GM21367 (cell line): ENCODE measurements around the gene CTLA4.

Experiments
- ATAC-seq: cut with Tn5 transposase; IDR thresholded peaks from one replicate; pipeline ENCODE4 v1.9.1; 2021; ENCODE audit not compliant: unreplicated experiment

CTLA4 gene

DNA sequence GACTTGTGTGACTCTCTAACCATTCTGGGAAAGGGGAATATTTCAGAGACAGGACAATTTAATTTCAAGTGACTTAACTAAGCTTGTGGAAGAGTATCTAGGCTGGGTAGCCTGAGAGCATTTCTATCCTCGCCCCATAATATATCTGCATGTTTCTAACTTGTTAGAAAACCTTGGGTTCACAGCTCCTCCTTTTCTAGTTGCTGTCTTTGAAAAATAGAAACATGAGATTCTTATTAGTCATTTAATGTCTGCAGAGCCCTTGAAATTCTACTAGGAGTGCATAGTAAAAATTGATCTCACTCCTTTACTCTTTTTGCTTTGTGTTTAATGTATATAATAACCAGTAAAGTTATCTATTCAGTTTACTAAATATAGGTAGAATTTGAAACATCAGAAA is 22.4 kb downstream of the CTLA4 start:
- ATAC-seq: no peak

DNA sequence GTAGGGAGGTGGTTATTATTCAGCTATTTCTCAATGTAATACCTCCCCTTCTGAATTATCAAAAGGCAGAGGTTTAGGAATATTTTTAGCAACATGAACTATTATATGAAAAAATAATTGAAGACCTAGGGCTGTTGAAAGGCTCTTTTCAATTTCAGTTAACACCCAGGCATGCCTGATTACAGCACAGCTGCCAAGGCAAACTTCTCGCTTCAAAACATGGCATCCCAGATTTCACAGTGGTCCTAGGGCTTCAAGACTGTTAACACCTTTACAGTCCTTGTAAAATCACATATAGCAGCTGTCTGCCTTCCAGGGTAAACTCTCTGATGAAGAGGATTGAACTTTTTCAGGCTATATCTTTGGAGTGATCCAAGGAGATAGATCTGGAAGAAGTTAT is 23.2 kb downstream of the CTLA4 start:
- no peak for ATAC-seq

DNA sequence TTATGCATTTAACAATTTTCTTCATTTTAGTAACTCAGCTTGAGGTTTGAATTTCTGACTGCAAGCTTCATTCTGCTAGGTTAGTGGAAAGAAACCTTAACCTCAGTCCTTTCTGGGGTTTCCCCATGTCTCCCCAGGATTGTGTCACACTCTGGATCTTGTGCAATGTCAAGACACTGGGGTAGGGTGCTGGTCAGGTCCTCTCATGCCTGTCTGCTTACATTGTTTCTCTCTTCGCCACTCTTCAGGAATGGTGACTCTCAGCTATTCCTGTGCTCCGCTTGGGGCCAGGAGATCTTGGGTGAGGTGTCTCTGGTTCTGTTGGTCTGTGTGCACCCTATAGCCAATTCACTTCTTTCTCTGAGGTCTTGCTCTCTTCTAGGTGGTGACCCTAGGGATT is 23.9 kb downstream of the CTLA4 start:
- ATAC-seq: no peak

DNA sequence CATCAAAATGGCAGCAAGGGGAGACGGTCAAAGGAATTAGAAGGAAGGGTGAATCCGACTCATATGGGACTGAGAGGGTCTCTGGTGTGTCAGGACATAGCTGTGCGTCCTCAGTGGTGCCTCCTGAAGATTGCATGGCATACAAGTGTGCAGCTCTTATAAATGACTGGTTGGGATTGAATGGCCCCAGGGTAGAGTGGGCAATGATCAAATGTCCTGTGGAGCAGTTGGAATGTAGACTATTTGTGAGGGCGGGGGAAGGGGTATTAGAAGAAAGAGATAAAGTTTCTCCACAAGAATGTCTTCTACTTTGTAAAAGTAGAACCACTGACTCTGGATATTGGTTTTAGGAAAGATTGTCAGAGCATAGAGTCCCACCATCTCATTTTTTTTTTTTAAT is 24.6 kb downstream of the CTLA4 start:
- no peak for ATAC-seq

DNA sequence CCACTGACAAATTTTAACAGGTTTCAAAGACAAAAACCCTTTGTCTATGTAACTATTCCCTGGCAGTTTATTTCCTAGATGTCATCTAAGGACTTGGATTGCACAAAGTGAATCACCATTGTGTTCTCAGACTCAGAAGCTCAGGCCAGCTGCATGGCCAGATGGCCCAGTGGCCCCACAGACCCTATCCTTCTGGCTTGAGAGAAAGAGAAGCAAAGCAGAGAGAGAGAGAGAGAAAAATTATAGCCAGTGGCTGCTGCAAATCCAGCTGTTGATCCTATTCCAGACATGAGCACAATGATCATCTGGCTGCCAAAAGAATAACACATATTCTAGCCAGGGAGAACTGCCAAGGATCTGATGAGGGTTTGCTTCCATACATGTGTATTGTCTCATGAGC is 25.8 kb downstream of the CTLA4 start:
- no peak for ATAC-seq

DNA sequence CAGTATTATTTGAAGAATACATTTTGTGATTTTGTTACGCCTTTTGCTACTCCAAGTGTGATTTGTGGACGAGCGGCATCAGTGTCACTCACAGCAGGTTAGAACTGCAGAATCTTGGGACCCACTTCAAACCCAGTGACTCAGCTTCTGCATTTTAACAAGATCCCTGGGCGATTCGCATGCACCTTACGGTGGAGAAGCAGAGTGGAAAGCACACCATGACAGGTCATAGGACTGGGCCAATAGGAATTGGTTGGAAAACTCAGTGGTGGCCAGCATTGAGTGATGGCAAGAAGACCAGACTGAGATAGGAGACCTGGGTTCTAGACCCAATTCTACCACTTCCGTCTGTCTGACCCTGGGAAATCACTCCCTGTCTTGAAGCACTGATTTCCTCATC is 26.3 kb downstream of the CTLA4 start:
- ATAC-seq: no peak

DNA sequence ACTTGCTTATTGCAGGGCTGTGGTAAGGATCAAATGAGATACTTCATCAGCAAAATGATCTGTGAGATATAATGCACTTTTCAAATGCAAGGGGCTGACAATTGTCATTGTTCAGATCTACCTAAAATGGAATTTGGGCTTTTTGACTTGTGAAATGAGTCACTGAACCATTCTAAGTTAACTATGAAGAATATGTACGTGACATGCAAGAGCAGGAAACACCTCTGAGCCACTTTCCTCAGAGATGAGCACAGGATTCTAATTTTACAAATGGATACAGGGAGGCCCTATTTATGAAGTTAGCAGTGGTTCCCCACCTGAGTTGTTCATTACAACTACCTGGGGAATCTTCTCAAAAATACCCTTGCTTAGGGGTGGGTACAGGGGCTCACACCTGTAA is 26.7 kb downstream of the CTLA4 start:
- ATAC-seq: no peak

DNA sequence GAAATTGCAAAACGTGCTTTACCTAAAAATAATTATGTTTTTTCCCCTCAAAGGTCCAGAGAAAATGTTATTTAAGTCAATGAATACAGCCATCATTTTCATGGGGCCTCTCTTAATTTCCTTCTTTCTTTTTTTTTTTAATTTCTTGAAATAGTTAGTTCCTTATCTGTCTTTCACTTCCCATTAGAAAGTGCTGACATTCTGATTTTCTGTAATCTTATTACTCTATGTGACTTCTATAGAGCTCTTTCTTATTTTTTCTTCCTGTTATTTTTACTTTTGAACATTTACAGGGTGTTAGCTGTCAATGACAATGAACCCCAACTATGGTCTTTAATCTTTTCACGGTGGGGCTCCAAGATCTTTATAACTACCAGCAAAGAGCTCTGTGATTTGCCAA is 30.0 kb downstream of the CTLA4 start:
- ATAC-seq: no peak

DNA sequence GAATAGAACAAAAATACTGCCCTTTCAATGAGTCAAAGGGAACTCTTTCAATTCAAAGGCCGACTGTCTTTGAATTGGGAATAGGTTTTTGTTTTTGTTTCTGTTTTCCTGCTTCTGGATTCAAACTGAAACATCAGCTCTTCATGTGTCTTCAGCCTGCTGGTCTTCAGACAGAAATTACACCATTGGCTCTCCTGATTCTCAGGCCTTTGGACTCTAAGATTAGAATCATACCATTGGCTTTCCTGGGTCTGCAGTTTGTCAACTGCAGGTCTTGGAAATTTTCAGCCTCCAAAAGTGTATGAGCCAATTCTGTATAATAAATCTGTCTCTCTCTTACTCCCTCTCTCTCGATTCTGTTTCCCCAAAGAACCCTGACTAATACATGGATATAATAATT is 31.1 kb downstream of the CTLA4 start:
- ATAC-seq: no peak

DNA sequence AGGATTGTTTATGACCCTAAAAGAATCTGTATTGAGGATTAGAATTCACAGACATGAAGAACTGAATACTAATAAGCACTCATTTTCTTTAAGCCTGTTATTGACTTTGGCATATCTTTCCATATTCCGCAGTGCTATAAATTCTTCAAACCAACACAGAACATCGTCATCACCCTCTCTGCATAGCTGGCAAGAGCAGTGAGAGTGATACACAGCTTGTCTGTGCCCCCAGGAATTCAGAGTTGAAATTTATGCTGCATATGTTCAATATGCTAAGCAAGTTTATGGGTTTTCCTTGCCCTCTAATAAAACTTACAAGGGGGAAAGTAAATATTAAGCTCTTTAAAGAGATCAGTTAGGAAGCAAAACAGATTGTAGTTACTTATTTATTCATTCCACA is 32.7 kb downstream of the CTLA4 start:
- ATAC-seq: no peak

DNA sequence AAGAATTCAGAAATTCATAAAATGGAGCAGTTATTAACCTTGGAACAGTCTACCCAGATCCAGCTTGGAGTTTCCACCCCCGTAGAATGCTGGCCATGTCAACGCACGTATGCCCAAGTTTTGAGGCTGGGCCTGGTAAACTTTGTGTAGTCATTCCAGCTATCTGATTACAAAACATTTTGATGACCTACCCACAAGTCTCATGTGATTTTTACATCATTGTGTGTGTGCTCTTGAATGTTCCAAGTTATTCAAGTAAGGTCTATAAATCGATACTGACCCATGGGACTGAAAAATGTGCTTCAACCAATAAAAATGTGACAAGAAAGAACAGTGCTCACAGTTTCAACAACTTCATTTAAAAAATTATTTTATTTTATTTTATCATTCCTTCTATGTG is 36.5 kb downstream of the CTLA4 start:
- no peak for ATAC-seq

DNA sequence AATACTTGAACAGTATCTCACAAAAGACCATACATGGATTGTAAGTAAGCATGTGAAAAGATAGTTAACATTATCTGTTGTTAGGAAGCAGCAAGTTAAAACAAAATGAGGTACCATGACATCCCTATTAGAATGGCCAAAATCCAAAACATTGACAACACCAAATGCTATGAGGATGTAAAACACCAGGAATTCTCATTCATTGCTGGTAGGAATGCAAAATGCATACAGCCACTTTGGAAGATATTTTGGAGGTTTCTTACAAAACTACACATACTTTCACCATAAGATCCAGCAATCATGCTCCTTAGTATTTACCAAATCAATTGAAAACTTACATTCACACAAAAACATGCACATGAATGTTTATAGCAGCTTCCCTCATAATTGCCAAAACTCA is 38.1 kb downstream of the CTLA4 start:
- no peak for ATAC-seq

DNA sequence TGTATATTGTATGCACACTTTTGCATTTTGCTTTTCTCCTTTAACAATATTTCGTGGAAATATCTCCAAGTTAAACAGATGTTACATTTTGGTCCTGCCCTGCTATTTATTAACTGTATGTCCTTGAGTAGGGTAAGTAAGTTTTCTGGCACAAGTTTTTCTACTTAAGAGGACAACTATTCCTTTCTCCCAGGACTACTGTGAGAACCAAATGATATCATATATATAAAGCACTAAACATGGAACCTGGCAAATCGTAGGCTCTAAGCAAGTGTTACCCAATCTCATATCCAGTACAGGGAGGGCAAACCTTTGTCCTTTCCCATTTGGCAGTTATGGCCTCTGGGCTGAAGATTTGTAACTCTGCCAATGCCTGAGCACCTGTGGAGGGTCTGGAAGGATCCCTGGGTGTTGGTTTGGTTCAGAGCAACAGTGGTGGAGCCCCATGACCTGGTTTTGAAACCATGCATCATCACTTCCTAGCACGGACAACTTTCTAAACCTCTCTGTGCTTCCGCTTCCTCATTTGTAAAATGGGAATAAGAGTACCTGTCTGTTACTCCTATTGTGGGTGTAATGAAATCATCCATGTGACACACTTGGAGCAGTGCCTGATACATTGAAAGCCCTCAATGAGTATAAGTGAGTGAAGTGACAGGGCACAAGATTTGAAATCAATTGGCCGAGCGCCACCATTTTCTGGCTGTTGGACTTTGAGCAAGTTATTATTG is 40.7 kb downstream of the CTLA4 start:
- no peak for ATAC-seq

DNA sequence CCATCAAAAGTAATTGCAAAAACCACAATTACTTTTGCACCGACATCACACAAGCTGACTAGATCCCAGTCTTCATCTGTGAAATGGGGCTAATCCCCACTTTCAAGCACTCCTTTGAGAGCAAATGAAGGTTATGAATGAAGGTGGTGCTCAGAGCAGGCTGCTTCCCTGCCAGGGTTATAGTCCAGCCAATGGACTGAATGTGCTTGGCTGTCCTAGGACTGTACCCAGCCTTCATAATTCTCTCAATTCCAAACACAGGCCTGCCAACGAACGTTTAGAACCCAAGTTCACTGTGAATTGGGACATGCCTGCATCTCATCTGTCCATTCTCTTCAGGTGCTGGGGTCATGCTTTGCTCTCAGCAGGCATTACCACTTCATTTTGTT is 41.2 kb downstream of the CTLA4 start:
- no peak for ATAC-seq

DNA sequence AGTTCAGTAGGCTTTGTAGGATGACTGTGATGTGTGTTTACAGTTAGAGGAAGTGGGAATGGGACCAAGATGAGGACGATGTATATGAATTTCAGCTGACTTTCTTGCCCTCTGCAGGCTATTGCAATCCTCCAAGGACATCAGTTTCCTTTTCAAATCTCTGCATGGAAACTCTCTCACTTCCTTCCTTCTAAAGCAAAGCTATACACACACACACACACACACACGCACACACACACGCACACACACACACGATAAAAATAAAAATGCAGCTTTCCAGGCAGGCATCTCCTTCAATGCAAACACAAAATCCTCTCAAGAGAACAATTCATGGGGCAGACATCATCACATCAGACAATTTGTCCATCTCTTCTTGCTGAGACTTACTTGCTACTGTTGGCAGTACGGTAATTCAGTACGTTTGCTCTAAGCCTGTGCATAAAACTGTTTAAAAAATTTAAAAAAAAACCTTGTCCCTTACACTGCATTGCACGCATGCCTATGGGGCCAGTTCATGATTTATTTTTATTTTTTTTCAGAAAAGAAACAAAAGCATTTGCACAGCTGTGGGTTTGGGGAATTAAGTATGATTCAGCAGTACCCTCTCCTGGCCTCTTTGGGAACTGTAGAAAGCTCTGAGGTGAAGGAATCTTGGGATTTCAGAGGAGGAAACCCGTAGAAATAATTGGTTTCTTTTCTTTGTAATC is 41.8 kb downstream of the CTLA4 start:
- ATAC-seq: no peak

DNA sequence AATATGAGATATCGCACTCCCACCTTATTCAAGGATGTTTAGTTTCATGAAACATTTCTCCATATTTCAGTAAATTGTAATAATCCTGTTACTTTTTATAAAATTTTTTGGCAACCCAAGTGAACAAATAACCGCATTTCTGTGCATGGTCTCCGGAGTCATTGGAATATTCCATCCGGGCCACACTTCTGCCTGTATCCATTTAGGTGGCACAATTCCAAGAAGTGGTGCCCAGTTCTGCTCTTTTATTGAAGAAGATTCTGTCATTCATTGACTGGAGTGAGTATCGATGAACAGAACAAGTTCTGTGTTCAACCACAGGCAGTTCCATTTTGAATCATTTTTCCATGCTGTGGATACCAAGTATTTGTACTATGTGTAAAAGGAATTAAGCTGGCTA is 42.4 kb downstream of the CTLA4 start:
- ATAC-seq: no peak

DNA sequence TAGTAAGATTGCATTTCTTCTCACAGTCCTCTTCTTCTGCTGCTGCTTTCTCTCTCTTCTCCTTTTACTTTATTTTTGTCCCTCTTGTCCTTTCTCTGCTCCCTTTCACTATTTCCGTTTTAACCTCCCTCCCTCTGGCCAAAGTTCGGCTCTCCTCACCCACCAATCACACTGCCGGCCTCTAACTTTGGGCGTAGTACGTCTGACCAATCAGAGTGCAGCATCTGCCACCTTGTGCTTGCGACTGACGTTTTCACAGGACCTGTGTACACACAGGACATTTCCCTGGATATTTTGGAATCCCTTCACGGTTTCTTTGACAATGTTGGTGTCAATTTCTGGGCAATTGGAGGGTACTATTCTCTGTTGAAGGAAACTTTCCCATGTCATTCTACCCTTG is 46.4 kb downstream of the CTLA4 start:
- ATAC-seq: no peak

DNA sequence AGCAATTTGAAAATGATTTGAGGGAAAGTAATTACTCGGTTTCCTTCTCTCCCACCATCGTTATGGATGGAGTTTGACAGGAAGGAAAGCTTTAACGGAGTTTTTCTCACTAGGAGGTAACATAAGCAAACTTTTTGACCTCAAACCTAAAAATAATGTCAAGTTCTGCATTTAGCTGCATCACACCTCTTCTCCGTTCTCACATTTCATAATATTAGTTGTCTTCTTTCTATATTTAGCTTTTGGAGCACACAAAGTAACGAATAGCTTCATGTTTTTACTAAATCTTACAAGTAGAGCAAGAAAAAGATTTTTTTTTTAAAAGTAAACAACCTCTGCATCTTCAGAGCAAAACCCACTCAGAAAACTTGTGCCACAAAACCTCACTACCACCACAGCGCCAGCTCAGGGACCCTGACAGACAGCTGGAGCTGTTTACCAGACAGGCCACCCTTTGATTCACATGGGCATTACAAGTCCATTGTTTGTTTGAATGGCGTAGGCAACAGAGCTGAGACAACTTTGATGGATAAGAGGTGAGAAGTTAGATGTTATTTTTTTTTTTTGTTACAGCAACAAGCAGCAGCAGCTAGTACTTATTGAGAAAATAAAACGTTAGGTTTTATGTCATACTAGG is 47.1 kb downstream of the CTLA4 start:
- no peak for ATAC-seq

DNA sequence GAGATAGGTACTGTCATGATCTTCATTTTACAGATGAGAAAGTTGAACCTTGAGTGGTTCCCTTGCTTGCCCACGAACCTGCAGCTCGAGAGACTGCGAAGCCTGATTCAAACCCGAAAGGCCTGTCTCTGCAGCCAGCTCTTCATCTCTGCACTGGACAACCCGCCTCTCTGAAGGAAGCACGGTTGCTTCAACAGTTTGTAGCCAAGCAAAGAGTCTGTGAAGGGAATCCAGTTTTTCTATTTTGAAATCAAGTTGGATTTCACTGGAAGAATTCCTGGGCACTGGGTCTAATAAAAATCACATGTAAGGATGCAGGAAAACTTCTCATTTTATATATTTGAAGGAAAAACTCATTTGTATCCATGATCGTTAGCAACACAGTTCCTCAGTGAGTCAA is 47.7 kb downstream of the CTLA4 start:
- no peak for ATAC-seq

DNA sequence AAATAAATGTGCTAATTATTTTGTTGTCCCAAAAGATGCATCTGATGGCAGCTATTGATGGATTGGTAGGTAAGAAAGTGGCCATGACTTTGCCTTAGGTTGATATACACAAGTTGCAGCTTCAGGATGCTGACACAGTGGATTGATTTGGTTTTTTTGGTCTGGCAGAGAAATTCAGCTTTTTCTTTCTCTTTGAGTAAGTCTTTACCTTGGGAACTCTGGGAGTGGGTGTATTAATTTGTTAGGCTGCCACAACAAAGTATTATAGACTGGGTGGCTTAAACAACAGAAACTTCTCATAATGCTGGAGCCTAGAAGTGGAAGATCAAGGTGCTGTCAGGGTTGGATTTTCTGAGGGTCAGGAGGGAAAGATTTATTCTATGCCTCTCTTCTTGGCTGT is 49.2 kb downstream of the CTLA4 start:
- ATAC-seq: no peak

DNA sequence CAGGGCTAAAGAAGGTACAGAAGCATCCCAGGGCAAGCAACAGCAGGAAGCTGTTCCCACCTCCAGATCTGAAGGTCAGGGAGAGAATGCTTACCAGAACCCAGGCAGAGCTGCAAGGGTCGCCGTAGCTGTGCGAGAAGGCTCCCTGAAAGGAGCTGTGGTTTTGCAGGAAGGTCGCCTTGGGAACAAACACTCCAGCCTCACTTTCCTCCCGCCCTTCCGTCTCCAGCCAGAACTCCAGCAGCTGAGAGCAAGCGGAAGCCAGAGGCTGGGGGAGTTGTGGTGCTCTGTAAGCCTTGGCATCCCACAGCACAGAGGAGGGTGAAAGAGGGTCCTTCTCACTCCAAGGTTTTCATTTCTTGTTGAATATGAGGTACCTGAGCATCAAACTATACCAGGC is 50.7 kb downstream of the CTLA4 start:
- ATAC-seq: no peak

DNA sequence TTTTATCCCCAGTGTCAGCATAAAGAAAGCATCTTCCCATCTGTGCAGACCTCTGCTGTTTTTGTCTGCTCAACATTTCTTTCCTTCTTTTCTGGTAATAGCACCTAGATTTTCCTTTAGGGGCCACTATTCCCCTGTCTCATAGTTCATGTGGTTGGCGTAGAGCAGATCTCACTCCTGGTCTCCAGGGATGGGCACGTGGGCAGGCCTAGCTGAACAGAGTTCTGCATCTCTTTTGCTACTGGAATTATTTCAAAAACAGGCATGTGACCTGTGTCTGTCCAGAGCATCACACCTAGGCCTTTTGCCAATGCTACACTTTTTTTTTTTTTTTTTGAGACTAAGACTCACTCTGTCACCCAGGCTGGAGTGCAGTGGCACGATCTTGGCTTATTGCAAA is 51.3 kb downstream of the CTLA4 start:
- ATAC-seq: no peak
